ENCODE measurements around the gene BCAP29.
"Not testable (repeated sequence)": the region's sequence is repeated elsewhere in the genome, so short reads cannot be mapped to it uniquely, and the experiment has no call there.

Gene BCAP29

GRCh38 chr7:107579885-107580715 lies at the start of gene BCAP29:
TSS of gene BCAP29 (plus strand) at chr7:107580246. CDS start at chr7:107580773, 527 bp downstream.
- intact Hi-C loops (cut with micrococcal nuclease) = loop anchor here (1.0 to 5.0 kb wide), 2 partner anchors 17 to 312 kb away; partner anchors contain the start of genes COG5, DLD and DUS4L

GRCh38 chr7:107530751-107531150 lies 49.3 kb upstream of the BCAP29 start:
- Mint-ChIP-seq H3K27ac (no peak overlapping the region), H3K9me3 (peaks cover 9% of the 10 kb centered on the region), H3K4me1 (ENCODE audit: low read depth) (peaks cover 16% of the 10 kb centered on the region), H3K4me3 (no peak overlapping the region), H3K27me3 (no peaks in the 10 kb centered on the region), H3K36me3 (ENCODE audit: low read depth) (peaks cover 62% of the 10 kb centered on the region)
- intact Hi-C loops (cut with micrococcal nuclease) = no loop called here

More at GRCh38 chr7:107579885-107580715, at the start of gene BCAP29:
- no peaks in the 10 kb centered on the region for H3K27me3 Mint-ChIP-seq
- peak within 1 kb of the TSS; percentile 88 for H3K27ac Mint-ChIP-seq
- peaks cover 23% of the 10 kb centered on the region for H3K36me3 Mint-ChIP-seq (ENCODE audit: low read depth)
- peak within 1 kb of the TSS; percentile 86 for H3K4me3 Mint-ChIP-seq
- no peaks in the 10 kb centered on the region for H3K9me3 Mint-ChIP-seq
- H3K4me1 Mint-ChIP-seq (ENCODE audit: low read depth) = peaks cover 11% of the 10 kb centered on the region

GRCh38 chr7:107534139-107534538 lies 45.9 kb upstream of the BCAP29 start:
- Mint-ChIP-seq H3K36me3 (ENCODE audit: low read depth) (peaks cover 80% of the 10 kb centered on the region), H3K27ac (no peak overlapping the region), H3K4me1 (ENCODE audit: low read depth) (peaks cover 16% of the 10 kb centered on the region), H3K9me3 (peaks cover 9% of the 10 kb centered on the region), H3K4me3 (no peak overlapping the region), H3K27me3 (no peaks in the 10 kb centered on the region)
- intact Hi-C loops (cut with micrococcal nuclease) = no loop called here

GRCh38 chr7:107537228-107537627 lies 42.8 kb upstream of the BCAP29 start:
- H3K27ac Mint-ChIP-seq, H3K9me3 Mint-ChIP-seq: not testable (repeated sequence)
- H3K36me3 Mint-ChIP-seq (ENCODE audit: low read depth) = peaks cover 88% of the 10 kb centered on the region

GRCh38 chr7:107538001-107538400 lies 42.0 kb upstream of the BCAP29 start:
- no peaks in the 10 kb centered on the region for H3K27me3 Mint-ChIP-seq
- peaks cover 92% of the 10 kb centered on the region for H3K36me3 Mint-ChIP-seq (ENCODE audit: low read depth)
- H3K9me3 Mint-ChIP-seq = peaks cover 9% of the 10 kb centered on the region
- H3K4me3 Mint-ChIP-seq = no peak overlapping the region
- no peak overlapping the region for H3K27ac Mint-ChIP-seq
- intact Hi-C loops (cut with micrococcal nuclease) = no loop called here
- peaks cover 10% of the 10 kb centered on the region for H3K4me1 Mint-ChIP-seq (ENCODE audit: low read depth)

More at GRCh38 chr7:107537228-107537627, 42.8 kb upstream of the BCAP29 start:
- H3K27me3 Mint-ChIP-seq; intact Hi-C loops (cut with micrococcal nuclease); H3K4me3 Mint-ChIP-seq: not testable (repeated sequence)
- peaks cover 10% of the 10 kb centered on the region for H3K4me1 Mint-ChIP-seq (ENCODE audit: low read depth)

GRCh38 chr7:107543338-107543993 lies 36.6 kb upstream of the BCAP29 start:
- Mint-ChIP-seq H3K4me3 (no peak overlapping the region), H3K36me3 (ENCODE audit: low read depth) (peaks cover 87% of the 10 kb centered on the region), H3K4me1 (ENCODE audit: low read depth) (peaks cover 6% of the 10 kb centered on the region), H3K27me3 (no peaks in the 10 kb centered on the region), H3K27ac (no peak overlapping the region), H3K9me3 (peaks cover 21% of the 10 kb centered on the region)
- intact Hi-C loops (cut with micrococcal nuclease) = no loop called here

- intact Hi-C loops (cut with micrococcal nuclease) = no loop called here
Observed at GRCh38 chr7:107544848-107545591, 35.0 kb upstream of the BCAP29 start.

GRCh38 chr7:107551936-107552335 lies 28.1 kb upstream of the BCAP29 start:
- Mint-ChIP-seq H3K27ac (no peak overlapping the region), H3K9me3 (no peaks in the 10 kb centered on the region), H3K27me3 (no peaks in the 10 kb centered on the region), H3K4me3 (no peak overlapping the region), H3K4me1 (ENCODE audit: low read depth) (peaks cover 6% of the 10 kb centered on the region), H3K36me3 (ENCODE audit: low read depth) (peaks cover 65% of the 10 kb centered on the region)
- intact Hi-C loops (cut with micrococcal nuclease) = no loop called here

More at GRCh38 chr7:107544848-107545591, 35.0 kb upstream of the BCAP29 start:
- Mint-ChIP-seq H3K4me1 (ENCODE audit: low read depth) (peaks cover 10% of the 10 kb centered on the region), H3K27me3 (no peaks in the 10 kb centered on the region), H3K27ac (peak overlapping the region; percentile 38), H3K36me3 (ENCODE audit: low read depth) (peaks cover 83% of the 10 kb centered on the region), H3K4me3 (no peak overlapping the region), H3K9me3 (peaks cover 21% of the 10 kb centered on the region)

GRCh38 chr7:107555893-107556292 lies 24.2 kb upstream of the BCAP29 start:
- intact Hi-C loops (cut with micrococcal nuclease) = no loop called here
- no peak overlapping the region for H3K27ac Mint-ChIP-seq
- H3K4me1 Mint-ChIP-seq (ENCODE audit: low read depth) = peaks cover 19% of the 10 kb centered on the region
- no peak overlapping the region for H3K4me3 Mint-ChIP-seq
- H3K27me3 Mint-ChIP-seq = no peaks in the 10 kb centered on the region
- no peaks in the 10 kb centered on the region for H3K9me3 Mint-ChIP-seq
- peaks cover 48% of the 10 kb centered on the region for H3K36me3 Mint-ChIP-seq (ENCODE audit: low read depth)

- intact Hi-C loops (cut with micrococcal nuclease) = loop anchor here (5.0 to 10.0 kb wide), 2 partner anchors 182 to 315 kb away; partner anchors contain the start of gene CBLL1
Observed at GRCh38 chr7:107559864-107560263, 20.2 kb upstream of the BCAP29 start.

GRCh38 chr7:107560898-107561516 lies 19.0 kb upstream of the BCAP29 start:
- Mint-ChIP-seq H3K4me3 (peak overlapping the region; percentile 65), H3K27me3 (no peaks in the 10 kb centered on the region), H3K9me3 (no peaks in the 10 kb centered on the region), H3K4me1 (ENCODE audit: low read depth) (peaks cover 56% of the 10 kb centered on the region), H3K27ac (peak overlapping the region; percentile 60), H3K36me3 (ENCODE audit: low read depth) (peaks cover 26% of the 10 kb centered on the region)
- intact Hi-C loops (cut with micrococcal nuclease) = loop anchor here (5.0 to 10.0 kb wide), 2 partner anchors 181 to 314 kb away; partner anchors contain the start of gene CBLL1

More at GRCh38 chr7:107559864-107560263, 20.2 kb upstream of the BCAP29 start:
- H3K36me3 Mint-ChIP-seq (ENCODE audit: low read depth) = peaks cover 38% of the 10 kb centered on the region
- no peak overlapping the region for H3K27ac Mint-ChIP-seq
- peaks cover 51% of the 10 kb centered on the region for H3K4me1 Mint-ChIP-seq (ENCODE audit: low read depth)
- no peak overlapping the region for H3K4me3 Mint-ChIP-seq
- no peaks in the 10 kb centered on the region for H3K27me3 Mint-ChIP-seq
- no peaks in the 10 kb centered on the region for H3K9me3 Mint-ChIP-seq

- H3K4me3 Mint-ChIP-seq = peak overlapping the region; percentile 93
- peaks cover 19% of the 10 kb centered on the region for H3K36me3 Mint-ChIP-seq (ENCODE audit: low read depth)
- no peaks in the 10 kb centered on the region for H3K27me3 Mint-ChIP-seq
- peak overlapping the region; percentile 93 for H3K27ac Mint-ChIP-seq
- intact Hi-C loops (cut with micrococcal nuclease) = loop anchor here (1.0 to 10.0 kb wide), 3 partner anchors 17 to 312 kb away; partner anchors contain the start of genes BCAP29 and CBLL1
- peaks cover 56% of the 10 kb centered on the region for H3K4me1 Mint-ChIP-seq (ENCODE audit: low read depth)
- no peaks in the 10 kb centered on the region for H3K9me3 Mint-ChIP-seq
Observed at GRCh38 chr7:107563081-107563774, 16.8 kb upstream of the BCAP29 start.
